Fibroblast of lung (primary cell): Measurements from ENCODE around the gene POLR2H. TPM values are rescaled to one million over a fixed set of nuclear protein-coding genes. Genes with fewer than 3 reads are reported as not detected.

Experiments
- DNase-seq, 2 donors: peaks; one replicate each; pipeline versions ENCODE4 v3.0.0 to v3.0.0-alpha.2; 2010; ENCODE audit warnings: low read depth in 2 of 2
- H2AFZ ChIP-seq: 2 replicates; pipeline ENCODE4 v1.5.1; 2012; ENCODE audit warnings: low read length, control low read depth, inconsistent platforms
- H3K27ac ChIP-seq: 2 replicates; pipeline ENCODE4 v1.5.1; 2011; ENCODE audit warnings: low read length, control low read depth; ENCODE audit not compliant: insufficient read depth
- H3K27me3 ChIP-seq: 2 replicates; pipeline ENCODE4 v1.5.1; 2011; ENCODE audit warnings: mild to moderate bottlenecking, low read length; ENCODE audit not compliant: control insufficient read depth, insufficient read depth
- H3K36me3 ChIP-seq: 2 replicates; pipeline ENCODE4 v1.5.1; 2011; ENCODE audit warnings: low read length; ENCODE audit not compliant: control insufficient read depth, insufficient read depth
- H3K4me1 ChIP-seq: 2 replicates; pipeline ENCODE4 v1.5.1; 2011; ENCODE audit warnings: low read length; ENCODE audit not compliant: control insufficient read depth, insufficient read depth; ENCODE audit errors: extremely low read depth
- H3K4me2 ChIP-seq: 2 replicates; pipeline ENCODE4 v1.5.1; 2011; ENCODE audit warnings: low read length, control low read depth; ENCODE audit not compliant: insufficient read depth; ENCODE audit errors: extremely low read depth
- H3K4me3 ChIP-seq, 4 experiments: fragments of 200-600 bp in 1 of 4; sonication (generic) in 1 of 4; replicated peaks in 1 of 4; 2 replicates each; pipeline ENCODE4 v1.5.1; 2011 to 2016; ENCODE audit warnings: low read length in 4 of 4, low read depth in 3 of 4, mild to moderate bottlenecking in 3 of 4, control low read depth in 2 of 4, inconsistent platforms in 1 of 4, mixed read lengths in 1 of 4; ENCODE audit not compliant: insufficient read depth in 1 of 4; ENCODE audit errors: control extremely low read depth in 1 of 4
- H3K79me2 ChIP-seq: 2 replicates; pipeline ENCODE4 v1.5.1; 2012; ENCODE audit warnings: mild to moderate bottlenecking, low read length, inconsistent platforms; ENCODE audit not compliant: control insufficient read depth, insufficient read depth
- H3K9ac ChIP-seq: 2 replicates; pipeline ENCODE4 v1.5.1; 2011; ENCODE audit warnings: mild to moderate bottlenecking, low read length, control low read depth; ENCODE audit not compliant: insufficient read depth
- H3K9me3 ChIP-seq: 2 replicates; pipeline ENCODE4 v1.5.1; 2012; ENCODE audit warnings: low read depth, low read length; ENCODE audit not compliant: control insufficient read depth, insufficient read depth
- H4K20me1 ChIP-seq: 2 replicates; pipeline ENCODE4 v1.5.1; 2011; ENCODE audit warnings: low read length; ENCODE audit not compliant: control insufficient read depth, insufficient read depth; ENCODE audit errors: extremely low read depth
- CTCF ChIP-seq, 2 donors: IDR thresholded peaks in 1 of 2; conservative IDR thresholded peaks in 1 of 2; 1 replicate in 1 of 2; 2 replicates in 1 of 2; pipeline ENCODE4 v1.5.1; 2011 to 2012; ENCODE audit warnings: low read length in 2 of 2, control low read depth in 1 of 2, inconsistent platforms in 1 of 2, low read depth in 1 of 2, mild to moderate bottlenecking in 1 of 2
- EZH2 ChIP-seq: IDR thresholded peaks from 2 replicates; pipeline ENCODE4 v1.5.1; 2012; ENCODE audit warnings: low read length, control low read depth, mild to moderate bottlenecking; ENCODE audit errors: missing control alignments
- polyA plus RNA-seq, 2 donors: library from polyadenylated mRNA; depleted of rRNA in 1 of 2; stranded (reverse) in 1 of 2; unstranded in 1 of 2; fragments of >200 nt; gene quantifications; 2 replicates each; pipeline ENCODE4 v1.2.1, GENCODE V29; 2011 to 2012; ENCODE audit warnings: missing spikeins in 1 of 2
- total RNA-seq: library from RNA; depleted of rRNA; stranded (reverse); fragments of >200 nt; gene quantifications from 2 replicates; pipeline ENCODE4 v1.2.1, GENCODE V29; 2014

POLR2H gene
- total and polyA plus RNA-seq, 2 donors (not counting 1 experiment from before 2014, with no cell fraction given): 62.4 to 100 TPM

DNA sequence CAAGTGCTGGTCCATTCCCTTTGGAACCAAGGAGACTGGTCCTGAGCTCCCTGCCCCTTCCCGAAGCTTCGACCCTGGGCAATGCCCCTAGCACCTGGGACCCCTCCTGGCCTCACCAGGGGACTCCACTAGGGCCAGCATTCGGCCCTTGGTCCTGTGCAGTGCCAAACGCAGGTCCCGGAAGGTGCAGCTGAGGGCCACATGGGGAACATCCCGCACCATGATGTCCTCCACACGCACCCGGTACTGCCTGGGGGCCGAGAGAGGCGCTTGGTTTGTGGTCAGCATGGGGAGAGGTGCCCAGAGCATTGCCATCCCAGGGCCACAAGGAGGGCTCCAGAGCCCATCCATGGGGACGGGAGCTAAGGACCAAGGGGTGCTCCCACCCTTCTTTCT is 8.0 kb upstream of the POLR2H start:
- no peaks in the 10 kb centered on the region for H3K27me3 ChIP-seq
- no peak overlapping the region for H3K27ac ChIP-seq
- no peak overlapping the region for H2AFZ ChIP-seq
- peaks cover 9% of the 10 kb centered on the region for H3K36me3 ChIP-seq
- no peak overlapping the region for H3K4me2 ChIP-seq
- TF ChIP-seq CTCF (conservative IDR thresholded peaks at IDR 0.05 in 1 of 2, IDR thresholded peaks at IDR 0.05 in 1 of 2; ENCODE audit: low read depth in 1 of 2, low read length in 2 of 2) (no peak), EZH2 (no peak)
- H3K4me3 ChIP-seq: no peak overlapping the region
- no peak for DNase-seq
- H3K79me2 ChIP-seq: no peaks in the 10 kb centered on the region
- H3K9me3 ChIP-seq: no peaks in the 10 kb centered on the region
- no peaks in the 10 kb centered on the region for H3K4me1 ChIP-seq
- H4K20me1 ChIP-seq: no peaks in the 10 kb centered on the region
- no peak overlapping the region for H3K9ac ChIP-seq

- no peaks in the 10 kb centered on the region for H3K79me2 ChIP-seq
- peaks cover 9% of the 10 kb centered on the region for H3K36me3 ChIP-seq
- no peaks in the 10 kb centered on the region for H4K20me1 ChIP-seq
- DNase-seq: peak in 1 of 2 donors; percentile 35
- H3K27me3 ChIP-seq: no peaks in the 10 kb centered on the region
- H3K4me3 ChIP-seq: no peak overlapping the region
- no peak overlapping the region for H3K4me2 ChIP-seq
- no peak overlapping the region for H3K27ac ChIP-seq
- H3K9ac ChIP-seq: no peak overlapping the region
- H3K9me3 ChIP-seq: no peaks in the 10 kb centered on the region
- no peak overlapping the region for H2AFZ ChIP-seq
- H3K4me1 ChIP-seq: no peaks in the 10 kb centered on the region
- TF ChIP-seq EZH2 (no peak), CTCF (conservative IDR thresholded peaks at IDR 0.05 in 1 of 2, IDR thresholded peaks at IDR 0.05 in 1 of 2; ENCODE audit: low read depth in 1 of 2, low read length in 2 of 2) (peak; percentile 65 to 78)
These were observed 7.3 kb upstream of the POLR2H start for GRCh38 chr3:184354121-184354728.

- Histone ChIP-seq H3K4me1 (no peaks in the 10 kb centered on the region), H3K27me3 (no peaks in the 10 kb centered on the region), H3K79me2 (no peaks in the 10 kb centered on the region), H3K27ac (no peak overlapping the region), H3K4me3 (no peak overlapping the region), H3K9ac (no peak overlapping the region), H3K9me3 (no peaks in the 10 kb centered on the region), H3K4me2 (no peak overlapping the region), H3K36me3 (peaks cover 9% of the 10 kb centered on the region), H4K20me1 (no peaks in the 10 kb centered on the region), H2AFZ (no peak overlapping the region)
- TF ChIP-seq EZH2 (no peak), CTCF (conservative IDR thresholded peaks at IDR 0.05 in 1 of 2, IDR thresholded peaks at IDR 0.05 in 1 of 2; ENCODE audit: low read depth in 1 of 2, low read length in 2 of 2) (no peak)
- no peak for DNase-seq
These were observed 6.8 kb upstream of the POLR2H start for GRCh38 chr3:184354754-184355153.
